Parathyroid adenoma (tissue), 2 donors: Measurements from ENCODE around the gene AVPR2.

Source experiments
- H2AFZ ChIP-seq: fragments of 300-600 bp; sonication (generic); one replicate; pipeline ENCODE4 v1.7.0; 2017; ENCODE audit warnings: antibody characterized with exemption, mild to moderate bottlenecking
- H3K27ac ChIP-seq: fragments of 300-600 bp; sonication (generic); one replicate; pipeline ENCODE4 v1.7.0; 2017
- H3K27me3 ChIP-seq: fragments of 300-600 bp; sonication (generic); one replicate; pipeline ENCODE4 v1.7.0; 2017; ENCODE audit warnings: low read length; ENCODE audit not compliant: control insufficient read depth, insufficient read depth
- H3K36me3 ChIP-seq: fragments of 300-600 bp; sonication (generic); one replicate; pipeline ENCODE4 v1.7.0; 2017; ENCODE audit warnings: low read length; ENCODE audit not compliant: control insufficient read depth, insufficient read depth
- H3K4me1 ChIP-seq: fragments of 300-600 bp; sonication (generic); one replicate; pipeline ENCODE4 v1.7.0; 2017; ENCODE audit warnings: control low read depth
- H3K4me2 ChIP-seq: fragments of 300-600 bp; sonication (generic); one replicate; pipeline ENCODE4 v1.7.0; 2017; ENCODE audit warnings: low read length
- H3K4me3 ChIP-seq: fragments of 300-600 bp; sonication (generic); one replicate; pipeline ENCODE4 v1.7.0; 2017; ENCODE audit warnings: low read depth, low read length
- H3K79me2 ChIP-seq: fragments of 300-600 bp; sonication (generic); one replicate; pipeline ENCODE4 v1.7.0; 2017; ENCODE audit warnings: control low read depth
- H3K9ac ChIP-seq: fragments of 300-600 bp; sonication (generic); one replicate; pipeline ENCODE4 v1.7.0; 2017; ENCODE audit warnings: mild to moderate bottlenecking
- H3K9me3 ChIP-seq: fragments of 300-600 bp; sonication (generic); one replicate; pipeline ENCODE4 v1.7.0; 2017; ENCODE audit warnings: low read length; ENCODE audit not compliant: control insufficient read depth
- CTCF ChIP-seq: fragments of 300-600 bp; sonication (generic); IDR thresholded peaks from one replicate; pipeline ENCODE4 v1.7.0; 2017; ENCODE audit warnings: antibody characterized with exemption, mild to moderate bottlenecking
- donor health status: primary hyperparathyroidism.

The AVPR2 gene

GRCh38 chrX:153903238-153903980 is 1.1 kb upstream of the AVPR2 start:
- no peak overlapping the region for H3K4me3 ChIP-seq
- H3K9ac ChIP-seq, result no peak overlapping the region
- H3K27me3 ChIP-seq, result no peaks in the 10 kb centered on the region
- H3K79me2 ChIP-seq, result no peaks in the 10 kb centered on the region
- no peak for TF ChIP-seq CTCF
- no peaks in the 10 kb centered on the region for H3K4me1 ChIP-seq
- H3K9me3 ChIP-seq, result no peaks in the 10 kb centered on the region
- no peaks in the 10 kb centered on the region for H3K36me3 ChIP-seq
- no peak overlapping the region for H3K4me2 ChIP-seq
- H3K27ac ChIP-seq, result no peak overlapping the region
- H2AFZ ChIP-seq, result no peak overlapping the region

- Histone ChIP-seq H3K27me3 (no peaks in the 10 kb centered on the region), H3K36me3 (no peaks in the 10 kb centered on the region), H3K9ac (no peak overlapping the region), H3K79me2 (no peaks in the 10 kb centered on the region), H3K4me1 (no peaks in the 10 kb centered on the region), H3K4me2 (no peak overlapping the region), H3K9me3 (no peaks in the 10 kb centered on the region), H3K4me3 (no peak overlapping the region), H3K27ac (no peak overlapping the region), H2AFZ (no peak overlapping the region)
- TF ChIP-seq CTCF, result no peak
Observed at GRCh38 chrX:153905481-153906095, 1.1 kb downstream of the AVPR2 start.

GRCh38 chrX:153906126-153906917 is 1.8 kb downstream of the AVPR2 start:
- H3K79me2 ChIP-seq, result no peaks in the 10 kb centered on the region
- TF ChIP-seq CTCF, result no peak
- no peaks in the 10 kb centered on the region for H3K4me1 ChIP-seq
- no peak overlapping the region for H3K27ac ChIP-seq
- H3K36me3 ChIP-seq, result no peaks in the 10 kb centered on the region
- no peak overlapping the region for H2AFZ ChIP-seq
- H3K4me3 ChIP-seq, result no peak overlapping the region
- no peaks in the 10 kb centered on the region for H3K27me3 ChIP-seq
- H3K9ac ChIP-seq, result no peak overlapping the region
- H3K9me3 ChIP-seq, result no peaks in the 10 kb centered on the region
- H3K4me2 ChIP-seq, result no peak overlapping the region

- H3K79me2 ChIP-seq, result no peaks in the 10 kb centered on the region
- H3K27me3 ChIP-seq, result no peaks in the 10 kb centered on the region
- no peaks in the 10 kb centered on the region for H3K36me3 ChIP-seq
- H3K9ac ChIP-seq, result no peak overlapping the region
- H3K4me2 ChIP-seq, result no peak overlapping the region
- no peak overlapping the region for H2AFZ ChIP-seq
- H3K9me3 ChIP-seq, result no peaks in the 10 kb centered on the region
- TF ChIP-seq CTCF, result no peak
- H3K4me1 ChIP-seq, result no peaks in the 10 kb centered on the region
- H3K27ac ChIP-seq, result no peak overlapping the region
- H3K4me3 ChIP-seq, result no peak overlapping the region
Observed at GRCh38 chrX:153907456-153907855, 3.0 kb downstream of the AVPR2 start.
